T-helper 17 cell (primary cell): Measurements from ENCODE around the gene DGKQ. TPM values are rescaled to one million over a fixed set of nuclear protein-coding genes. Genes with fewer than 3 reads are reported as not detected.

Experiments
- ATAC-seq: fragments of 150-1000 bp; cut with Tn5 transposase; 2 replicates; pipeline ENCODE4 v1.10.0; 2021; ENCODE audit warnings: mild to moderate bottlenecking, moderate library complexity
- DNase-seq, 3 donors: peaks; one replicate each; pipeline versions ENCODE4 v3.0.0 to v3.0.0-alpha.2; 2020 to 2021
- H3K9me3 ChIP-seq: one replicate; pipeline ENCODE4 v1.7.0; 2013; ENCODE audit warnings: low read length, mild to moderate bottlenecking; ENCODE audit not compliant: control insufficient read depth, poor library complexity, severe bottlenecking
- H3K27ac Mint-ChIP-seq: one replicate; pipeline ENCODE4 v1.8.0; 2022; ENCODE audit warnings: mild to moderate bottlenecking, moderate library complexity, mixed read lengths
- H3K27me3 Mint-ChIP-seq: one replicate; pipeline ENCODE4 v1.8.0; 2022; ENCODE audit warnings: mixed read lengths
- H3K36me3 Mint-ChIP-seq: one replicate; pipeline ENCODE4 v1.8.0; 2022; ENCODE audit warnings: low read depth, mixed read lengths
- H3K4me1 Mint-ChIP-seq: one replicate; pipeline ENCODE4 v1.8.0; 2022; ENCODE audit warnings: mild to moderate bottlenecking, mixed read lengths
- H3K4me3 Mint-ChIP-seq: one replicate; pipeline ENCODE4 v1.8.0; 2022; ENCODE audit warnings: mild to moderate bottlenecking, moderate library complexity, mixed read lengths
- total RNA-seq, 4 donors: library from RNA in 2 of 4; stranded (reverse) in 2 of 4; gene quantifications; one replicate each; pipeline ENCODE4 v1.2.3 and lab custom pipeline; 2022 to 2026

The DGKQ gene
- total RNA-seq: 10 to 100 TPM; 13.5 to 14.4 TPM
- 68.6 to 82.2 reads per million in 2 donors for total RNA-seq (lab: John Stamatoyannopoulos, UW)

GRCh38 chr4:973431-974397 is at the start of gene DGKQ:
Gene DGKQ, minus strand, starts transcription at chr4:973569. Its CDS starts 87 bp downstream, at chr4:973482.
- Mint-ChIP-seq H3K36me3 (no peaks in the 10 kb centered on the region), H3K27me3 (no peaks in the 10 kb centered on the region), H3K4me1 (peaks cover 6% of the 10 kb centered on the region), H3K4me3 (peak within 1 kb of the TSS; percentile 66), H3K27ac (no peak within 1 kb of the TSS)
- peak; percentile 94 for ATAC-seq
- H3K9me3 ChIP-seq: no peaks in the 10 kb centered on the region
- peak; percentile 81 to 91 (median 91) for DNase-seq

GRCh38 chr4:1022739-1023066 is 49.3 kb upstream of the DGKQ start:
- ATAC-seq: no peak
- Mint-ChIP-seq H3K27ac (no peak overlapping the region), H3K4me1 (peaks cover 9% of the 10 kb centered on the region), H3K4me3 (no peak overlapping the region), H3K36me3 (peaks cover 3% of the 10 kb centered on the region), H3K27me3 (no peaks in the 10 kb centered on the region)
- DNase-seq: no peak
- no peaks in the 10 kb centered on the region for H3K9me3 ChIP-seq

- ATAC-seq: no peak
- Mint-ChIP-seq H3K27me3 (no peaks in the 10 kb centered on the region), H3K4me1 (peaks cover 9% of the 10 kb centered on the region), H3K4me3 (no peak overlapping the region), H3K27ac (no peak overlapping the region), H3K36me3 (peaks cover 3% of the 10 kb centered on the region)
- H3K9me3 ChIP-seq: no peaks in the 10 kb centered on the region
- no peak for DNase-seq
Observed at GRCh38 chr4:1022051-1022738, 48.8 kb upstream of the DGKQ start.

GRCh38 chr4:1021386-1022050 is 48.1 kb upstream of the DGKQ start:
- peaks cover 3% of the 10 kb centered on the region for H3K36me3 Mint-ChIP-seq
- DNase-seq (no peak), ATAC-seq (no peak)
- H3K27ac Mint-ChIP-seq: no peak overlapping the region
- H3K9me3 ChIP-seq: no peaks in the 10 kb centered on the region
- H3K4me1 Mint-ChIP-seq: peaks cover 9% of the 10 kb centered on the region
- H3K27me3 Mint-ChIP-seq: no peaks in the 10 kb centered on the region
- peak overlapping the region; percentile 15 for H3K4me3 Mint-ChIP-seq

- Mint-ChIP-seq H3K4me1 (peaks cover 7% of the 10 kb centered on the region), H3K4me3 (no peak overlapping the region), H3K27ac (no peak overlapping the region), H3K27me3 (no peaks in the 10 kb centered on the region), H3K36me3 (no peaks in the 10 kb centered on the region)
- ATAC-seq: no peak
- DNase-seq: no peak
- H3K9me3 ChIP-seq: no peaks in the 10 kb centered on the region
Observed at GRCh38 chr4:1019729-1020470, 46.5 kb upstream of the DGKQ start.

GRCh38 chr4:1019320-1019719 is 46.0 kb upstream of the DGKQ start:
- no peaks in the 10 kb centered on the region for H3K9me3 ChIP-seq
- H3K27me3 Mint-ChIP-seq: no peaks in the 10 kb centered on the region
- ATAC-seq: no peak
- no peaks in the 10 kb centered on the region for H3K36me3 Mint-ChIP-seq
- H3K4me3 Mint-ChIP-seq: no peak overlapping the region
- no peak overlapping the region for H3K27ac Mint-ChIP-seq
- no peak for DNase-seq
- peaks cover 7% of the 10 kb centered on the region for H3K4me1 Mint-ChIP-seq

- DNase-seq: no peak
- no peaks in the 10 kb centered on the region for H3K9me3 ChIP-seq
- H3K4me1 Mint-ChIP-seq: peaks cover 7% of the 10 kb centered on the region
- no peak overlapping the region for H3K4me3 Mint-ChIP-seq
- no peak for ATAC-seq
- H3K27me3 Mint-ChIP-seq: no peaks in the 10 kb centered on the region
- no peak overlapping the region for H3K27ac Mint-ChIP-seq
- no peaks in the 10 kb centered on the region for H3K36me3 Mint-ChIP-seq
Observed at GRCh38 chr4:1018147-1019020, 45.0 kb upstream of the DGKQ start.

- DNase-seq: no peak
- no peak for ATAC-seq
- H3K27ac Mint-ChIP-seq: no peak overlapping the region
- no peak overlapping the region for H3K4me3 Mint-ChIP-seq
- H3K9me3 ChIP-seq: no peaks in the 10 kb centered on the region
- no peaks in the 10 kb centered on the region for H3K36me3 Mint-ChIP-seq
- peaks cover 7% of the 10 kb centered on the region for H3K4me1 Mint-ChIP-seq
- no peaks in the 10 kb centered on the region for H3K27me3 Mint-ChIP-seq
Observed at GRCh38 chr4:1017706-1018105, 44.3 kb upstream of the DGKQ start.

- no peak for ATAC-seq
- H3K27ac Mint-ChIP-seq: no peak overlapping the region
- no peak overlapping the region for H3K4me3 Mint-ChIP-seq
Observed at GRCh38 chr4:1017211-1017610, 43.8 kb upstream of the DGKQ start.

GRCh38 chr4:1015746-1016145 is 42.4 kb upstream of the DGKQ start:
- no peaks in the 10 kb centered on the region for H3K27me3 Mint-ChIP-seq
- no peaks in the 10 kb centered on the region for H3K36me3 Mint-ChIP-seq
- H3K9me3 ChIP-seq: no peaks in the 10 kb centered on the region
- DNase-seq: no peak
- no peak for ATAC-seq
- H3K4me3 Mint-ChIP-seq: no peak overlapping the region
- peaks cover 7% of the 10 kb centered on the region for H3K4me1 Mint-ChIP-seq
- no peak overlapping the region for H3K27ac Mint-ChIP-seq

More at GRCh38 chr4:1017211-1017610, 43.8 kb upstream of the DGKQ start:
- H3K36me3 Mint-ChIP-seq: no peaks in the 10 kb centered on the region
- no peaks in the 10 kb centered on the region for H3K27me3 Mint-ChIP-seq
- no peaks in the 10 kb centered on the region for H3K9me3 ChIP-seq
- H3K4me1 Mint-ChIP-seq: peaks cover 7% of the 10 kb centered on the region
- DNase-seq: no peak

- H3K27ac Mint-ChIP-seq: no peak overlapping the region
- H3K9me3 ChIP-seq: no peaks in the 10 kb centered on the region
- ATAC-seq (no peak), DNase-seq (no peak)
- H3K4me3 Mint-ChIP-seq: no peak overlapping the region
- no peaks in the 10 kb centered on the region for H3K36me3 Mint-ChIP-seq
- H3K4me1 Mint-ChIP-seq: peaks cover 12% of the 10 kb centered on the region
- H3K27me3 Mint-ChIP-seq: no peaks in the 10 kb centered on the region
Observed at GRCh38 chr4:1015179-1015578, 41.8 kb upstream of the DGKQ start.
